Activated naive CD4-positive, alpha-beta T cell treated with anti-CD3 and anti-CD28 coated beads, Interleukin-2, amount 50 U/mL, for 24 hours (primary cell): ENCODE measurements around the gene FAM168A.
"Not testable (repeated sequence)": the region's sequence is repeated elsewhere in the genome, so short reads cannot be mapped to it uniquely, and the experiment has no call there.

Experiments
- H3K27ac Mint-ChIP-seq: one replicate; pipeline ENCODE4 v1.8.0; 2021; ENCODE audit warnings: mild to moderate bottlenecking, mixed read lengths
- H3K27me3 Mint-ChIP-seq: one replicate; pipeline ENCODE4 v1.8.0; 2021; ENCODE audit warnings: mixed read lengths
- H3K36me3 Mint-ChIP-seq: one replicate; pipeline ENCODE4 v1.8.0; 2021; ENCODE audit warnings: mixed read lengths
- H3K4me1 Mint-ChIP-seq: one replicate; pipeline ENCODE4 v1.8.0; 2021; ENCODE audit warnings: mixed read lengths
- H3K4me3 Mint-ChIP-seq: one replicate; pipeline ENCODE4 v1.8.0; 2021; ENCODE audit warnings: mild to moderate bottlenecking, mixed read lengths
- H3K9me3 Mint-ChIP-seq: one replicate; pipeline ENCODE4 v1.8.0; 2021; ENCODE audit warnings: mixed read lengths

Gene FAM168A

DNA sequence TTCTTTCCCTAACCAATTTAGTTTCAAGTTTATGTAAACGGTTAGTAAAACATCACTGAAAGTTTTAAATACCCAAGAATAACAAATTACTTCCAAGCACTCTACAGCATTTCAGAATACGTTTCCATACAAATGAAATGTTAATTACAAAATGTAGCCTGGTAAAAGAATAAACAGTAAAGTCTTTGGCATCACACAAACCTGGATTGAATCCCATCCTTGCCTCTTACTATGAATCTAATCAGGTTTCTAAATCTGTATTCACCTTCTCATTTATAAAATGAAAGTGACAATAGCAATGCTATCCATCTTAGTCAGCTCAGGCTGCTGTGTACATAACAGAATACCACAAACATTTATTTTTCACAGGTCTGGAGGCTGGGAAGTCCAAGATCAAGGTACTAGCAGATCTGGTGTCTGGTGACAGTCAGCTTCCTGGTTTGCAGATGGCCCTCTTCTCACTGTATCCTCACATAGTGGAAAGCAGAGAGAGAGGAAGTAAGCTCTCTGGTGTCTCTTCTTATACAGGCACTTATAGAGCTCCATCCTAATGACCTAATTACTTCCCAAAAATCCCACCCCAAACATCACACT lies 19.2 kb downstream of the FAM168A start:
- H3K27ac Mint-ChIP-seq = peak overlapping the region; percentile 25
- H3K27me3 Mint-ChIP-seq = no peaks in the 10 kb centered on the region
- peaks cover 24% of the 10 kb centered on the region for H3K4me1 Mint-ChIP-seq
- H3K4me3 Mint-ChIP-seq = no peak overlapping the region
- peaks cover 14% of the 10 kb centered on the region for H3K36me3 Mint-ChIP-seq
- no peaks in the 10 kb centered on the region for H3K9me3 Mint-ChIP-seq

DNA sequence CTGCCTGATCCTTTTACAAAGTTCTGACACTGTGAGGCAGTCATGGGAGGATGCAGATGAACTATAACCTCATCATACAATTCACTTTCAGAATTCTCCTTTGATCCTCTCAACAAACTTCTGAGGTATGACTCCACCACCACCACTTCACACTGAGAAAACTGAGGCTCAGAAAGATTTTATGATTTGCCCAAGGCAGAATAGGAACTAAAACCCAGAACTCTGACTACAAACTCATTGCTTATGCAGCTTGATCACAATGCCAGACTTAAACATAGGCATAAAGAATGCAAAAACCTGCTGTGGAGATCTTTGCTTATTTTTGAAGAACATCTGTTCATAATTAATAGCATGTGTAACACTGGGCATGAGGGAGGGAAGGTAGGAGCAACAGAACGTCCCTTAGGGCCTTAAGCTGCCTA lies 20.4 kb downstream of the FAM168A start:
- H3K9me3 Mint-ChIP-seq = no peaks in the 10 kb centered on the region
- peaks cover 24% of the 10 kb centered on the region for H3K4me1 Mint-ChIP-seq
- no peak overlapping the region for H3K4me3 Mint-ChIP-seq
- no peaks in the 10 kb centered on the region for H3K27me3 Mint-ChIP-seq
- H3K36me3 Mint-ChIP-seq = peaks cover 17% of the 10 kb centered on the region
- H3K27ac Mint-ChIP-seq = peak overlapping the region; percentile 36

GRCh38 chr11:73576185-73576614 lies 21.7 kb downstream of the FAM168A start:
- H3K27me3 Mint-ChIP-seq = no peaks in the 10 kb centered on the region
- peaks cover 17% of the 10 kb centered on the region for H3K36me3 Mint-ChIP-seq
- peaks cover 24% of the 10 kb centered on the region for H3K4me1 Mint-ChIP-seq
- no peaks in the 10 kb centered on the region for H3K9me3 Mint-ChIP-seq
- no peak overlapping the region for H3K4me3 Mint-ChIP-seq
- H3K27ac Mint-ChIP-seq = no peak overlapping the region

DNA sequence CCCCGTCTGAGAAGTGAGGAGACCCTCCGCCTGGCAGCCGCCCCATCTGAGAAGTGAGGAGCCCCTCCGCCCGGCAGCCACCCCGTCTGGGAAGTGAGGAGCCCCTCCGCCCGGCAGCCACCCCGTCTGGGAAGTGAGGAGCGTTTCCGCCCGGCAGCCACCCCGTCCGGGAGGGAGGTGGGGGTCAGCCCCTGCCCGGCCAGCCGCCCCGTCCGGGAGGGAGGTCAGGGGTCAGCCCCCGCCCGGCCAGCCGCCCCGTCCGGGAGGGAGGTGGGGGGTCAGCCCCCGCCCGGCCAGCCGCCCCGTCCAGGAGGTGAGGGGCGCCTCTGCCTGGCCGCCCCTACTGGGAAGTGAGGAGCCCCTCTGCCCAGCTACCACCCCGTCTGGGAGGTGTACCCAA lies 25.9 kb downstream of the FAM168A start:
- H3K36me3 Mint-ChIP-seq = peaks cover 11% of the 10 kb centered on the region
- not testable (repeated sequence) for H3K9me3 Mint-ChIP-seq, H3K27me3 Mint-ChIP-seq, H3K27ac Mint-ChIP-seq, H3K4me1 Mint-ChIP-seq, H3K4me3 Mint-ChIP-seq

DNA sequence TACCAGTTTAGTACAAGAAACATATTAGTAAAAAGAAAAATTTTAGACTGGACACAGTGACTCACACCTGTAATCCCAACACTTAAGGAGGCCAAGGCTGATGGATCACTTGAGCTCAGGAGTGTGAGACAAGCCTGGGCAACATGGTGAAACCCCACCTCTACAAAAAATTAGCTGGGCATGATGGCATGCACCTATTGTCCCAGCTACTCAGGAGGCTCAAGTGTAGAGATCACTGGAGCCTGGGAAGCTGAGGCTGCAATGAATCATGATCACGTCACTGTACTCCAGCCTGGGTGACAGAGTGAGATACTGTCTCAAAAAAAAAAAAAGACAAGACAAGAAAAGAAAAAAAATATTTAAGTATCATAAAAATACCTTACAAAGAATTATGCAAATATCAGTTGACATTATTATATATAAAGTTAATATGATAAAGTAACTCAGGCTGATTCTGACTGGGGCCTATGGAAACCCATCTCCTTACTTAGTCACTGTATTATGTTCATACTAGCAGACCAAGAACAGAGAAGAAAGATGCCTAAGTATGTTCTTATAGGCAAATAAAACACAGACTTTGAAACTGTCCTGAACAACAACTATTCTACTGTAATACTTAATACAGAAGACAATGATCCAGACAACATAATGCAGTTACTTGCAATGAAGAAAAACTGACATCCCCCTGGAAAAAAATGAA lies 27.3 kb downstream of the FAM168A start:
- Mint-ChIP-seq H3K27me3 (no peaks in the 10 kb centered on the region), H3K4me1 (peaks cover 6% of the 10 kb centered on the region), H3K36me3 (peaks cover 14% of the 10 kb centered on the region), H3K9me3 (no peaks in the 10 kb centered on the region), H3K4me3 (no peak overlapping the region), H3K27ac (no peak overlapping the region)

- Mint-ChIP-seq H3K27me3 (no peaks in the 10 kb centered on the region), H3K4me3 (no peak overlapping the region), H3K9me3 (no peaks in the 10 kb centered on the region), H3K36me3 (peaks cover 9% of the 10 kb centered on the region), H3K4me1 (peaks cover 6% of the 10 kb centered on the region), H3K27ac (no peak overlapping the region)
Observed at GRCh38 chr11:73566977-73567755, 30.7 kb downstream of the FAM168A start.

- Mint-ChIP-seq H3K4me1 (peaks cover 6% of the 10 kb centered on the region), H3K36me3 (peaks cover 9% of the 10 kb centered on the region), H3K27me3 (no peaks in the 10 kb centered on the region), H3K9me3 (no peaks in the 10 kb centered on the region), H3K4me3 (no peak overlapping the region), H3K27ac (no peak overlapping the region)
Observed at GRCh38 chr11:73566422-73566821, 31.5 kb downstream of the FAM168A start.

GRCh38 chr11:73565804-73566203 lies 32.1 kb downstream of the FAM168A start:
- Mint-ChIP-seq H3K4me3 (no peak overlapping the region), H3K9me3 (no peaks in the 10 kb centered on the region), H3K36me3 (peaks cover 9% of the 10 kb centered on the region), H3K27ac (no peak overlapping the region), H3K4me1 (peaks cover 6% of the 10 kb centered on the region), H3K27me3 (no peaks in the 10 kb centered on the region)

DNA sequence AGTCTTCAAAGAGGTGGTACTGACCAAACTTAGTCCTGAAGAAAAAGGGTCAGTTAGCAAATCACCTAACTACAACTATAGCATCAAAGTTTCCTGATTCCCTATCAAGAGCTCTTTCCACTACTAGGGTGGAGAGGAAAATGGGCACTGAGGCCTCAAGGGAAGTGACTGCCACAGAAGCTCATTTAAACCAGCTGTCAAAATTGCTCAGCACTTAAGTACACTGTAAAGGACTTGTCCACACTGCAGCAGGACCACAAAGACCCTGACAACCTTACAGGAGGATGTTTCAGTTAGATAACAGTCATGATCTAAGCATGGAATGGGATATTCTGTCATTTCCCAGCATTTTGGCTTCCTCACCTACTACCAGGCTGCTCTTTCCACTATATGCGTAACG lies 33.0 kb downstream of the FAM168A start:
- Mint-ChIP-seq H3K4me1 (peaks cover 6% of the 10 kb centered on the region), H3K27me3 (no peaks in the 10 kb centered on the region), H3K9me3 (no peaks in the 10 kb centered on the region), H3K27ac (no peak overlapping the region), H3K36me3 (peaks cover 9% of the 10 kb centered on the region), H3K4me3 (no peak overlapping the region)

DNA sequence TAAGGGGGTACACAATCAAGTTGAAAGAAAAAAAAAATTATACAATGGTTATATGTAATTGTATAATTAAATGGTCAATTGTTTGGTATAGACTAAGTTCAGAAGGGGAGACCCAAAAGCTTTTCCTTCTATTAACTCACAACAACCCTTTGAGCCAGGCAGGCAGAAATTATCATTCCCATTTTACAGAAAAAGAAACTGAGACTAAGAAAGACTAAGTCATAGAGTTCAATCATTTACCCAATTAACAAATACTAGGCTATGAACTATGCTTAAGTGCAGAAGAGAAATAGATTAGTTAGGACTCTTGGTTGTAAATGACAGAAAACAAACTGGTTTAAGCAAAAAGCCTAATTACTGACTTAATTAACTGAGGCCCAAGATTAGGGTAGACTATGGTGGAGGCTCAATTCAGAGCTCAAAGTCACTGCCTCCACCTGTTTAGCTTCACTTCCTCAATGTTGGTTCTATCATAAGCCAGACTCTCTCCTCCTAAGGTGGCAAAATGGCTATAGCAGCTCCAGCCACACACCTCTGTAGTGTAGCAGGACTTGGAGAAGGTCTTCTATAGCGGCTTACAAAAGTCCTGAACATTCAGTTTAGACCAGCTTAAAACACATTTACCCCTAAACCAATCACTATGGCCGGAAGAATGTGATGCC lies 34.2 kb downstream of the FAM168A start:
- Mint-ChIP-seq H3K4me1 (peaks cover 6% of the 10 kb centered on the region), H3K27me3 (no peaks in the 10 kb centered on the region), H3K4me3 (no peak overlapping the region), H3K27ac (no peak overlapping the region), H3K9me3 (no peaks in the 10 kb centered on the region), H3K36me3 (peaks cover 8% of the 10 kb centered on the region)

DNA sequence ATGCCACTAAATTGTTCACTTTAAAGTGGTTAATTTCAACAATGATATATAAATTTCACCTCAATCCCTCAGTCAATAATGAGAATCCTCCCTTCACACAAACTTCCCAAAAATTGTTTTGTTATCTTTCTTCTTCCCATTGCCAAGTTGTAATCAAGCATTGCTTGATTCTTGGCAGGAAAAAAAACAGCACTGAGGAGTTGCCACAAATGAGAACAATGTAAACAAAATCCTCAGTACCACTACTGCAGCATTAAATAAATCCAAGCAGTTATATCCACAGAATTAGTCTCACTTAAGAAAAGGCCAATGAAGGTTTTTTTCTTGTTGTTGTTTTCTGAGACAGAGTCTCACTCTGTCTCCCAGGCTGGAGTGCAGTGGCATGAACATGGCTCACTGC lies 38.2 kb downstream of the FAM168A start:
- no peaks in the 10 kb centered on the region for H3K9me3 Mint-ChIP-seq
- H3K36me3 Mint-ChIP-seq = peaks cover 8% of the 10 kb centered on the region
- H3K27ac Mint-ChIP-seq = no peak overlapping the region
- peaks cover 1% of the 10 kb centered on the region for H3K4me1 Mint-ChIP-seq
- H3K4me3 Mint-ChIP-seq = no peak overlapping the region
- H3K27me3 Mint-ChIP-seq = no peaks in the 10 kb centered on the region

GRCh38 chr11:73556966-73557365 lies 40.9 kb downstream of the FAM168A start:
- Mint-ChIP-seq H3K4me1 (peaks cover 7% of the 10 kb centered on the region), H3K27me3 (no peaks in the 10 kb centered on the region), H3K4me3 (no peak overlapping the region), H3K9me3 (no peaks in the 10 kb centered on the region), H3K36me3 (peaks cover 14% of the 10 kb centered on the region), H3K27ac (no peak overlapping the region)

DNA sequence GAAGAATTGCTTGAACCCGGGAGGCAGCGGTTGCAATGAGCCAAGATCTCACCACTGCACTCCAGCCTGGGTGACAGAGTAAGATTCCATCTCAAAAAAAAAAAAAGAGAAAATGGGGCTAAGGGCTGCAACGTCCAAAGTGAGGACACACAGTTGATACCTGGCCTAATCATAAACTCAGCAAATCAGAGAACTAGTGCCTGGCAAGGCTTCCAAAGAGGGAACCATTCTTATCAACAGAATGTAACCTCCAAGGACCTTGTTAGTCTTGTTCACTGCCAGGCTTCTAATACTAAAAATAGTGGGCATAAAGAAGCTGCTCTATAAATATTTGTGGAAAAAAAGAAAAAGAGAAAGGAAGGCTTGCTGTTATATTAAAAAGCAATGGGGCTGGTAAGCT lies 42.3 kb downstream of the FAM168A start:
- H3K36me3 Mint-ChIP-seq = peaks cover 14% of the 10 kb centered on the region
- H3K27me3 Mint-ChIP-seq = no peaks in the 10 kb centered on the region
- H3K27ac Mint-ChIP-seq = no peak overlapping the region
- H3K4me1 Mint-ChIP-seq = peaks cover 21% of the 10 kb centered on the region
- no peak overlapping the region for H3K4me3 Mint-ChIP-seq
- no peaks in the 10 kb centered on the region for H3K9me3 Mint-ChIP-seq

DNA sequence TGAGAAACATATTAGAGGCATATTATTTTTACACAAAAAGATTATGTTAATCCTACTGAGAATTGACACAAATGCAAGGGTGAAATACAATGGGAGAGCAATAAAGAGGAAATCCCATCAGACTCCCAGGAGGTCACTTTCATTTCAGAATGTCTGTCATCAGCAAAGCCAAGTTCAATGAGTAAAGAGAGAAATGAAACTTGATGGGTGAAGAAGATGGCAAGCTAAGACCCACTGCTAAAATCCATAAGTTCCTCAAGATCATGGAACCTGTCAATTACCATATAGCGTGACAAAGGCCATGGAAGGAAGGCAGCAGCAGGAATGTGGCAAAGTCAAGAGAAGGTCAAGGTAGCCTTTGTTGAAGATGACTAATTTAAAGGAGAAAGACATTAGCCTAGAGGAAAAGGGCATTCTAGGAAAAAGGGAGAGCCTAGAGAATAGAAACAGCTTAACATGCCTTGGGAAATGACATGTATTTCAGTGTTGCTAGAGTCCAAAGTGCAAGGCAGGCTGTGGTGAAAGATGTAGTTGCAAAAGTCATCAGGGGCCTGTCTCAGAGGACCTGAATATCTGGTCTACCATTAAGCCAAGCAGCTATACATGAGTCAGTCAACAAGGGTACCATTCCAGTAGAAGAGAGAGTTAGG lies 43.1 kb downstream of the FAM168A start:
- no peaks in the 10 kb centered on the region for H3K9me3 Mint-ChIP-seq
- peaks cover 16% of the 10 kb centered on the region for H3K36me3 Mint-ChIP-seq
- H3K4me3 Mint-ChIP-seq = no peak overlapping the region
- no peak overlapping the region for H3K27ac Mint-ChIP-seq
- H3K4me1 Mint-ChIP-seq = peaks cover 26% of the 10 kb centered on the region
- H3K27me3 Mint-ChIP-seq = no peaks in the 10 kb centered on the region

GRCh38 chr11:73553266-73553665 lies 44.6 kb downstream of the FAM168A start:
- no peaks in the 10 kb centered on the region for H3K9me3 Mint-ChIP-seq
- H3K4me1 Mint-ChIP-seq = peaks cover 31% of the 10 kb centered on the region
- H3K27me3 Mint-ChIP-seq = no peaks in the 10 kb centered on the region
- peaks cover 13% of the 10 kb centered on the region for H3K36me3 Mint-ChIP-seq
- no peak overlapping the region for H3K4me3 Mint-ChIP-seq
- H3K27ac Mint-ChIP-seq = no peak overlapping the region
